Subcutaneous abdominal adipose tissue (tissue), 5 donors: ENCODE results near the gene SNX32.

Experiments used
- H3K27ac ChIP-seq: one replicate; pipeline ENCODE4 v1.7.0; 2013; ENCODE audit warnings: low read depth, mild to moderate bottlenecking, inconsistent platforms, low read length, moderate library complexity
- H3K27me3 ChIP-seq, 5 donors: one replicate each; pipeline ENCODE4 v1.7.0; 2013; ENCODE audit warnings: low read length in 5 of 5, inconsistent platforms in 1 of 5; ENCODE audit not compliant: control insufficient read depth in 5 of 5, insufficient read depth in 4 of 5
- H3K36me3 ChIP-seq, 5 donors: one replicate each; pipeline ENCODE4 v1.7.0; 2013; ENCODE audit warnings: low read length in 5 of 5; ENCODE audit not compliant: control insufficient read depth in 5 of 5, insufficient read depth in 5 of 5
- H3K4me1 ChIP-seq, 5 donors: one replicate each; pipeline ENCODE4 v1.7.0; 2013; ENCODE audit warnings: low read length in 5 of 5, mild to moderate bottlenecking in 3 of 5, moderate library complexity in 1 of 5; ENCODE audit not compliant: control insufficient read depth in 5 of 5, insufficient read depth in 5 of 5
- H3K4me3 ChIP-seq, 5 donors: one replicate each; pipeline ENCODE4 v1.7.0; 2013; ENCODE audit warnings: low read length in 5 of 5, low read depth in 1 of 5
- H3K9ac ChIP-seq, 5 donors: one replicate each; pipeline ENCODE4 v1.7.0; 2013; ENCODE audit warnings: low read length in 5 of 5, mild to moderate bottlenecking in 4 of 5, moderate library complexity in 3 of 5
- H3K9me3 ChIP-seq, 5 donors: one replicate each; pipeline ENCODE4 v1.7.0; 2013; ENCODE audit warnings: low read length in 5 of 5; ENCODE audit not compliant: control insufficient read depth in 5 of 5
- donor health status: healthy.
- donor health status: healthy.
- donor health status: healthy.
- donor health status: healthy.
- donor health status: healthy.

SNX32 gene

DNA sequence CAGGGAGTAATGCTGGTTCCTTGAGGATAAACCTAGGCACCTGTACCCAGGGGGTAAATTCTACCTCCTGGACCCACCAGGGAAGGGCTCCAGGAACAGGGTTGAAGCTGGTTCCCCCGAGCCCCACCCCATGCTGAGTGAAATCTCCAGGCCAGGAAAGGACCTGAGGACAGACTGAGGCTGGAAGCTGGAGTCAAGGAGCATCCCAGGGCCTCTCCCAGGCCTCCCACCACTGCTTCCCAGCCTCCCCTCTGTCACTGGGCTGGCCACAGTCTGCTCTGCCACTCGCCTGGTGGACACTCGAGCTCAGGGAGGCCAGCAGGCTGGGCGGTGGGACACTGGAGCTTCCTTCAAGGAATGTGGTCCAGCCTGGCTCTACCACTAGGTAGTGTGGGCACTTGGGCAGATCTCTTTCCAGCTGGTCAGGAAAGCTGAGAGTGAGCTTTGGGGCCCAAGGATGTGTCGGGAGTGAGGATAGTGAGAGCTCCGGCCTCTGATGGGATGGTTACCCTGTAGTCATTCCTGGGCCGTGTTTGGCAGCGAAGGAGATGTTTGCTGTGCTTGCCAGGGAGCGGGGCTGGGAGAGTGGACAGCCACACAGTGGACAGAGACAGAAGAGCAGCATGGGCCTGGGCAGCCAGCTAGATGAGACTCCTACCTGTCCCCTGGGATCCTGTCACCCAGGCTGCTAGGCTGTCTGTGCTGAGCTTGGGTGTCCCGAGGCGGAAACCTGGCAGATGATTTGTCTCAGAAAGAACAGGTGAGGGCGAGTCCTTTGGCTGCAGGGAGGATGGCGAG lies 43.5 kb upstream of the SNX32 start:
- H3K27ac ChIP-seq: no peak overlapping the region
- H3K4me1 ChIP-seq: peaks cover 0 to 32% (median 23%) of the 10 kb centered on the region in 5 donors
- peaks cover 16 to 40% (median 31%) of the 10 kb centered on the region in 5 donors for H3K27me3 ChIP-seq

DNA sequence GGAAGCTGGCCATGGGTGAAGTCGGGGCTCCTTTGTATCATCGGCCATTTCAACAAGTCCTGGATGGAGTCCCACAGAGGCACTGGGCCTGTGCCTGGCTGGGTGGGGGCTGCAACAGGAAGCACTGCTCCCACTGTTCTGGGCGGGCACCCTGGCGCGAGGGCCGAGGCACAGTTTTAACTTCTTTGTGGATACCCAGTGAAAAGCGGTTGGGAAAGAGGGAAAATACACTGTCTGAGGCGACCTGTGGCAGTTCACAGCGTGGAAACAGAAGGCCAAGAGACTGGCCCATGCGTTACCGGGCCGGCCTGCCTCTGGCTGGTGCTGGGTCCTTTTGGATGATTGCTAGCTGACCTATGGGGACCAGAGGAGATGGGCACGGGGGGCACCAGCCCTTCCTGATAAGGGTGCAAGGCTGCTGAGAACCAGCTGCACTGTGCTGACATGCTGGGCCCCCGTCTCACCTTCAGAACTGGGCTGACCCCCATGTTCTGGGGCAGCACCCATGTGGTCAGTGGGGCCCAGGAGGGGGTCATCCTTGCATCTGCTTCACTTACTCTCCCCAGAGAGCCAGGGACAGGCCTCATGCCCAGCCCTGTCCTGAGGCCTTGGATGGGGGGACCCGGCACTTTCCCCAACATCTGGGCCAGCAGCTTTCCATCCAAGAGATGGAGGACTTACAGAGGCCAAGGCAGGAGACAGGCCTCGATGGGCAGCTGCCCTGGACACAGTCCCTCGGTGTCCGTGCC lies 42.7 kb upstream of the SNX32 start:
- Histone ChIP-seq H3K4me3 (no peak overlapping the region), H3K9me3 (no peaks in the 10 kb centered on the region), H3K36me3 (no peaks in the 10 kb centered on the region), H3K27me3 (peaks cover 8 to 35% (median 24%) of the 10 kb centered on the region in 5 donors), H3K9ac (no peak overlapping the region), H3K4me1 (peaks cover 0 to 31% (median 21%) of the 10 kb centered on the region in 5 donors), H3K27ac (no peak overlapping the region)

More for the DNA sequence above, 43.5 kb upstream of the SNX32 start:
- Histone ChIP-seq H3K4me3 (no peak overlapping the region), H3K9me3 (no peaks in the 10 kb centered on the region), H3K9ac (no peak overlapping the region), H3K36me3 (no peaks in the 10 kb centered on the region)

DNA sequence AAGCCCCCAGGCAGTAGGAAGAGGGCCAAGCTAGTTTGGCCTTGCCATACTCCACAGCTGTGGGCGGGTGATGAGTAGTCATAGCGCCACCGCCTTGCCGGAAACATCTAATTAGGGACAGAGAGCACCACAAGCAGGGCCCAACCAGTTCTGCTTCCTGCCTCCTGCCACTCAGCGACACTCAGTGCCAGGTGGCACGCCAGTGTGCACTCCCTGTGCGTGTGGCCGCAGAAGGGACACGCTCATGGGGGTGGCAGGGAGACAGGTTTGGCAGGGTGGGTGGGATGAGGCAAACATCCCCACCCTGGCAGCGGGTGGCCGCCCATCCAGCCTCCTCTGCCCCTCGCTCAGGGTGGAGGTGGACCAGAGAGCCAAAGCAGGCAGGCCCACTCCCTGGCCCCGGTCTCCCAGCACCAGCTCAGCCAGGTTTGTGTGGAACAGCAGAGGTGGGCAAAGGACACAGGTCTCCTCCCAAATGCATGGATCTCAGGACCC lies 42.0 kb upstream of the SNX32 start:
- Histone ChIP-seq H3K27me3 (peaks cover 6 to 30% (median 20%) of the 10 kb centered on the region in 5 donors), H3K9ac (no peak overlapping the region), H3K4me3 (no peak overlapping the region), H3K27ac (no peak overlapping the region), H3K36me3 (no peaks in the 10 kb centered on the region), H3K9me3 (no peaks in the 10 kb centered on the region), H3K4me1 (peaks cover 0 to 26% (median 16%) of the 10 kb centered on the region in 5 donors)

DNA sequence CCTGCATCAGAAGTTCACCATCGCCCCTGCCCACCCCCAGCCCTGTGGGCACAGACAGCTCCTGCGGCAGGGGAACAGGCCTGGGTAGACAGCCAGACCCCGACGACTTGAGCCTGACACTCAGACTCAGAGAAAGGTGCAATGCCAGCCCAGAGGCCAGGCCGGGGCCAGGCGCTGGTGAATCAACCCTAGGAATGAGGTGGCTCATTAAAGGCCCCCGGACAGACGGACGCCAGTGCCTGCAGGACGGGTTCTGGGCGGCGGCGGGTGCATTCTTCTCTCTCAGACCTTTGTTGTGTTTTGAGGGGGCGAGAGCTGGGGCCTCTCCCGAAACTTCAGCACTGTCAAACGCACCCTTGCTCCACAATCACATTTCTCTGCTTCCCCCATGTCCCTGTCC lies 41.3 kb upstream of the SNX32 start:
- H3K9me3 ChIP-seq: no peaks in the 10 kb centered on the region
- no peak overlapping the region for H3K9ac ChIP-seq
- H3K4me1 ChIP-seq: peaks cover 0 to 22% (median 12%) of the 10 kb centered on the region in 5 donors
- no peaks in the 10 kb centered on the region for H3K36me3 ChIP-seq
- no peak overlapping the region for H3K4me3 ChIP-seq
- H3K27me3 ChIP-seq: peaks cover 8 to 30% (median 18%) of the 10 kb centered on the region in 5 donors
- no peak overlapping the region for H3K27ac ChIP-seq

DNA sequence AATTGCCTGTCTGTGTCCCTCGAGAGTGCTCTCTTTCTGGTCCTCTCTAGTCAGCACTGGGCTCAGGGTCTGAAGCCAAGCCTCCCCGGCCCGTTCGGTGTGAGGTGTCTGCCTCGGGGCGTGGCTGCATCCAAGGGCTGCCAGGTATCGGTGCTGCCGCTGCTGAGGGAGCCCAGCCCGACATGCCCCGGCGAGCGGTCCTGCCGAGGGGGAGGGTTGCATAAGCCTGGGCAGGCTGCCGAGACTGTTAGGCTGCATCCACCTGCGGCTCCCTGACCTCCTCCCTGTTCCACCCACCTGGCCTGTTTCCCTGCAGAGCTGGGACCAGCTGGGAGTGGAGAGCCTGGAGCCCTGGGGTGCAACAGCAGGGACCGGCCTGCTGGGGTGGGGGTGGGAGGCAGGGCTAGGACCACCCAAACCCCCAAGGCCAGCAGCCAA lies 40.6 kb upstream of the SNX32 start:
- H3K27me3 ChIP-seq: peaks cover 8 to 31% (median 22%) of the 10 kb centered on the region in 5 donors
- H3K9me3 ChIP-seq: no peaks in the 10 kb centered on the region
- H3K27ac ChIP-seq: no peak overlapping the region
- H3K4me1 ChIP-seq: peaks cover 0 to 16% (median 6%) of the 10 kb centered on the region in 5 donors
- no peak overlapping the region for H3K4me3 ChIP-seq
- H3K36me3 ChIP-seq: no peaks in the 10 kb centered on the region
- no peak overlapping the region for H3K9ac ChIP-seq

DNA sequence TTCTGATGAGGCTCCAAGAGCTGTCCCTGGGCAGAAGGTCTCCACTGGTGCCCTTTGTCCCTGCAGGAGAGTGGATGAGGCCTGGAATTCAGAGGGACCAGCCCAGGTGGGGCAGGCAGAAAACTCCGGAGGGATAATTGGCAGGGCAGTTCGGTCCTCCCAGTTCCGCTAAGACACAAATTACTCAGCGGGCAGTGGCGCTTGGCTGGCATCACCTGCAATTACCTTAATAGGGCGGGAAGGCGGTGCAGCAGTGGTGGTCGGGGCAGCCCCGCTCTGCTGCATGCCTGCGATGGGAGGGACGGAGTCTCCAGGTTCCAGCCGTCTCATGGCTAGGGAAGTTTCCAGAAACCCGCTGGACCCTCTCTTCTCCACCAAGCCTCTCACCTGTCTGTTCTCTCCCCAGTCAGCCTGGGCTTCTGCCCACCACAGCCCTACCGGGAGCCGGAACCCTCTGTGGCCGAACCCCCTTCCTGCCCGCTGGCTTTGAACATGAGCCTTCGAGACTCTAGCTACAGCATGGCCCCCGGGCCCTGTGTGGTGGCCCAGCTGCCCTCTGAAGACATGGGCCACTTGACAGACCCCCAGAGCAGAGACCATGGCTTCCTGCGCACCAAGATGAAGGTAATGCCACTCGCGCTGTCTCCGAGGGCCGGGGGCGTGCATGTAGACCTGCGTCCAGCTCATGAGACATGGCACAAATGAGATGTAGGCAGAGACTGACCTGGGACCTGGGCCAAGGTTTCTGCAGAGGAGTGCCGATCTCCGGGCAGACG lies 40.0 kb upstream of the SNX32 start:
- no peaks in the 10 kb centered on the region for H3K36me3 ChIP-seq
- no peak overlapping the region for H3K27ac ChIP-seq
- peaks cover 0 to 12% (median 4%) of the 10 kb centered on the region in 5 donors for H3K4me1 ChIP-seq
- H3K4me3 ChIP-seq: no peak overlapping the region
- no peak overlapping the region for H3K9ac ChIP-seq
- peaks cover 6 to 30% (median 22%) of the 10 kb centered on the region in 5 donors for H3K27me3 ChIP-seq
- H3K9me3 ChIP-seq: no peaks in the 10 kb centered on the region

DNA sequence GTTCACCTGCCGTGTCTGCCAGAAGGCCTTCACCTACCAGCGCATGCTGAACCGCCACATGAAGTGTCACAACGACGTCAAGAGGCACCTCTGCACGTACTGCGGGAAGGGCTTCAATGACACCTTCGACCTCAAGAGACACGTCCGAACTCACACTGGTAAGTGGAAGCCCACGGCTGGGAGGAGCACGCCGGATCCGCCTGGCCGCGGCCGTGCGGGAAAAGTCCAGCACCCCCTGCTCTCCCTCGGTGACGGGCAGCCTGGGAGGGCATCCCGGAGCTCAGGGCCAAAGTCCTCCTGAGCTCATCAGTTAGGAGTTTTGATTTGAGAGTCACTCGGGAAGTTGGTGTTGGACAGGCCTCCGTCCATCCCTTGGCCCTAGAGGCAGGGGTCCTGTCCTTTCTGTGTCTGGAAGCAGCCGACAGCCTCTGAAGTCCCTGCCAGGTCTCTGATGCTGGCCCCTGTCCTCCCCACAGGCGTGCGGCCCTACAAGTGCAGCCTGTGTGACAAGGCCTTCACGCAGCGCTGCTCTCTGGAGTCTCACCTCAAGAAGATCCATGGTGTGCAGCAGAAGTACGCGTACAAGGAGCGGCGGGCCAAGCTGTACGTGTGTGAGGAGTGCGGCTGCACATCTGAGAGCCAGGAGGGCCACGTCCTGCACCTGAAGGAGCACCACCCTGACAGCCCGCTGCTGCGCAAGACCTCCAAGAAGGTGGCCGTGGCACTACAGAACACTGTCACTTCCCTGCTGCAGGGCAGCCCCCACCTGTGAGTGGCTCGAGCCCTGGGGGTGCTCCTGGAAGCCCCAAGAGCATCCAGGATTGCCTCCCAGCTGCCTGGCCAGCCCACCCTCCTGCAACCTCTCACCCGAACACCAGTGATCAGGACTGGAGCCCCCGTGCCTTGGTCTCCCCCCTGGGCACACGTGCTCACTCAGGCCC lies 38.9 kb upstream of the SNX32 start:
- Histone ChIP-seq H3K27ac (no peak overlapping the region), H3K9ac (no peak overlapping the region), H3K36me3 (no peaks in the 10 kb centered on the region), H3K4me1 (peaks cover 0 to 12% (median 4%) of the 10 kb centered on the region in 5 donors), H3K4me3 (no peak overlapping the region), H3K27me3 (peaks cover 6 to 32% (median 21%) of the 10 kb centered on the region in 5 donors), H3K9me3 (no peaks in the 10 kb centered on the region)

DNA sequence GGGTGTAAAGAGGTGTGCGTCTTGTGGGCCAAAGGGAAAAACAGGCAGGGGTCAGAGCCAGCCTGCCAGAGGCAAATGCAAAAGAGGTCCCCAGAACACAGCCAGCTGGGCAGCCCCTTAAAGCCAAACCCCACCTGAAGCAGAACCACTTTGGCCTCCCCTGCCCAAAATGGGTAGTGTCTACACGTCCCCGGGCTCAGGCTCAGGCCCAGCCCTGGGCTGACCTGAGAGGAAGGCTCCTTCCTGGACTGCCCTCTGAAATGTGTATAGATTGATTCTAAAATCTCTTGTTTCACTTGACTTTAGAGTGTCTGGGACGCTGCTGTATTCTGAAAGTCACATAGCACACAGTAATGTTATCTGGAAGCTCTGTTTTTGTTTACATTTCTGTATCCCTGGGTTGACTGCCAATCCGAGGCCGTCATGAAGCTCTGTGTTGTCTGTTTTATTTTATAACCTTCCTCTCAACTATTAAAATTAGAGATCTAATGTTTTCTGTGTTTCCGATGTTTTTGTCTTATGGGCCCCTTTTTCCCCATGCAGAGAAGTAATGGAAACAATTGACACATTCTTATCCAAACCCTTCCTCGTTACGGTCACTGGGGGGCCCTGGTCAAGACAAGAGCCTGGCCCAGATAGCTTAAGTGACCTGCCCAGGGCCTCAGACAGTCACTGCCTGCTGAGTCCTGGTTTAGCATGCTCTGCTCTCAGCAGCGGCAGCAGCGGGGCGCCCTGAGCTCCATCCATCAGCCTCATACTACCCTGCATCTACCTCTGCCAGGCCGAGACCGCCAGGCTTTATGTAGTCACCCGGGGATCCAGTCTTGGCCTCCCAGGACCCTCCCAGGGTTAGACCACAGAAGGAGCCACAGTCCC lies 36.8 kb upstream of the SNX32 start:
- H3K36me3 ChIP-seq: no peaks in the 10 kb centered on the region
- no peak overlapping the region for H3K4me3 ChIP-seq
- H3K4me1 ChIP-seq: peaks cover 0 to 3% (median 0%) of the 10 kb centered on the region in 5 donors
- H3K9ac ChIP-seq: no peak overlapping the region
- H3K27me3 ChIP-seq: peaks cover 6 to 38% (median 30%) of the 10 kb centered on the region in 5 donors
- H3K27ac ChIP-seq: no peak overlapping the region
- no peaks in the 10 kb centered on the region for H3K9me3 ChIP-seq
